T47D (cell line): ENCODE results near the gene RAB24.

Source experiments
- DNase-seq, 2 experiments: peaks; one replicate each; pipeline versions ENCODE4 v3.0.0 to v3.0.0-alpha.2; 2011 to 2012; ENCODE audit warnings: low read depth in 1 of 2, low spot score in 1 of 2
- JUND ChIP-seq: IDR thresholded peaks from 2 replicates; pipeline ENCODE4 v1.6.1; 2012; ENCODE audit warnings: low read depth
- in situ Hi-C: cut with HindIII; loops from 2 replicates; pipeline ENCODE4 v1.10.0; 2016; ENCODE audit warnings: low sequenced_read_pairs, low pct_unique_long_range_greater_than_20kb

RAB24 gene

DNA sequence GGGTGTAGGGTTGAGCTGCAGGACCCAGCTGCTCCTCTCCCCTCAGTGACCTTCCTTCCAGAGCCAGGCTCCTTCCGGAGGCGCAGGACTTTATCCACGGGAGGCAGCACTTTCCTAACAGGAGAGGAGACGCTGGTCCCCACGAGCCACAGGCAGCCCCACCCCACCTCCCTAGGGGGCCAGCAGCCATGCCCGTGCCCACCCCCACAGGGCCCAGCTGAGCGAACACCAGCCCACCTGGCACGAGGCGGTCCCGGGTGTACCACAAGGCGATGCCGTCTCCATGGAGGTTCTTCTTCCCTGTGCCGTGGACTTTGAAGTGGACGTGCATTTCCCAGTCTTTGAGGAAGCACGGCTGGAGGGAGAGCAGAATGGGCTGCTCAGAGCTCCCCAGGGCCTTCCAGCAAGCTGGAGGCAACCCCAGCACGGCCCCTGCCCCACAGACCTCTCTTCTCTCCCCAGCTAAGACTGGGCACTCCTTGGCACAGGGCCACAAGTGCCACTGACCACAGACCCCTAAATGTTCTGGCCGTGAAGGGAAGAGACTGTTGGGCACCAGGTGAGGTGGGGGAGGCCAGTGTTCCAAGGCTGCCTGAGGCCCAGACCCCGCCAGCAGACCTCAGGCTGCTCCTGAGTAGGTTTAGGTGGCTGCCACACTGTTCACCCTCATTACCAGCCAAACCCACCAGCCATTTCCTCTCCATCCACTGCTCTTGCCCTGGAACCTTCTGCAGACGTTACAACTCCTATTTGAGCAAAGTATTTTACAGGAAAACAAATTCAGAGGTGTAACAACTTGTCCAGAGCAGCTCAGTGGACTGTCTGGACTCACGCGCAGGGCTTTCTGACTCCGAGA is 35.0 kb upstream of the RAB24 start:
- in situ Hi-C loops = no loop called here
- no peak for DNase-seq
- TF ChIP-seq JUND = no peak

DNA sequence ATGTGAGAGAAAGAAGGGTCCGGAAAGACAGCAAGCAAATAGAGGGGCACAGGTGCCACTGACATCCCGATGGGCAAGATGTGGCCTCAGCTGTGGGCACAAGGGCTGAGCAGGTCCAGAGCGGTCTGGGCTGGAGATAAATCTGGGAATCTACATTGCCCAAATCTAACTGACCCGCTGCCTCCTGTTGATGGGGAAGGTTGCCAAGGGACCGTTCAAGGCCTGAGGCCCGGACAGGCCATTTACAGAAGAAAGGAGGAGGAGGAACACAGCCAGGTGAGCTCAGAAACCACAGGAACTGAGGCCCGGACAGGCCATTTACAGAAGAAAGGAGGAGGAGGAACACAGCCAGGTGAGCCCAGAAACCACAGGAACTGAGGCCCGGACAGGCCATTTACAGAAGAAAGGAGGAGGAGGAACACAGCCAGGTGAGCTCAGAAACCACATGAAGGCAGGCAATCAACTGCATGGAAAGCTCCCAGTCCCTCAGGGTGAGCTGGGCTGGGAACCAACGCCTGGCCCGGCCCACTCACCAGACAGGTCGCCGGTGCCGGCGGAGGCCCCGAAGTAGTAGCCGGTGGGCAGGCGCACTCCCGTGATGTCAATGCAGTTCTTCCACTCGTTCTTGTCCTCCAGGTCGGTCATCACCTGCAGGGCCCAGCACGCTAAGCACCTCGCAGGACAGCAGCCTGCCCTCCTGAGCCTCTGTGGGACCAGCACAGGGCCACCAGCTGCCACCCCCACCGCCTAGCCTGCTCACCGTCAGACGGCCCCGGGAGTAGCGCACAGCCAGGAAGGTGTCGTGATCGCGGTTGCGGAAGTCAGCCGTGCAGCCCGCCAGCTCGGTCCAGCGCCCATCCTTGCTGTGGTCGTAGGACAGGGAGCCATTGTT is 33.3 kb upstream of the RAB24 start:
- no peak for TF ChIP-seq JUND
- DNase-seq = peak in 1 of 2 experiments; percentile 18
- in situ Hi-C loops = no loop called here

DNA sequence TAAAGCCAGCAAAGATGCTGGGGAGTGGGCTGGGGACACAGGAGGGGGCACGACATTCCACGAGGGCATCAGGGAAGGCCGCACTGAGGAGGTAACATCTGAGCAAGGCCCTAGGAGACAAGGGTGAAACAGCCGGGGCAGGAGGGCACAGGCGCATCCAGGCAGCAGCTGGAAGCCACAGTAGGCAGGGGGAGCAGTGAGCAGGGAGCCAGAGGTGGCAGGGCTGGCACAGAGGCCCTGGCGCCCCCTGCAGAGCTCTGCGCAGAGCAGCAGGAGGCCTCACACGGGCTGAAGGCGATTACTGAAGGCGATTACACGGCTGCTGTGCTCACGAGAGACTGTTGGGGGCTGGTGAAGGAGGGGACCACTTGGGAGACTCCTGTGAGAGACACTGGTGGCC is 32.6 kb upstream of the RAB24 start:
- in situ Hi-C loops = no loop called here
- peak in 1 of 2 experiments; percentile 51 for DNase-seq
- TF ChIP-seq JUND = no peak

DNA sequence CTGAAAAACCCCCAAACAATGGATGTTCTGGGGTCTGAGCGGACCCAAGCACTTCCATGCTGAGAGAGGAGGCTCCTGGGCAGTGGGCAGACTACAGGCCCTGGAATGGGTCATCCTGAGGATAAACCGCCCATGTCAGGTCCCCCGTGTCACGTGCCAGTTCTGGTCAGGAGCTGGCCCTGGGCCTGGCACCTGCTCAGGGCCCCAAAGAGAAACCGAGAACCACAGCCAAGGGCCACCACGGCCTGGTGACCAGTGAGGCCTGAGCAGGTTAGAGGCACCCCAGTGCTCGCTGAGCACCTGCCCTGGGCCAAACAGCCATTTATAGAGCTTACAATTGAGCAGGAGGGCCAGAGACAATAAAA is 32.2 kb upstream of the RAB24 start:
- TF ChIP-seq JUND = no peak
- in situ Hi-C loops = no loop called here
- no peak for DNase-seq

DNA sequence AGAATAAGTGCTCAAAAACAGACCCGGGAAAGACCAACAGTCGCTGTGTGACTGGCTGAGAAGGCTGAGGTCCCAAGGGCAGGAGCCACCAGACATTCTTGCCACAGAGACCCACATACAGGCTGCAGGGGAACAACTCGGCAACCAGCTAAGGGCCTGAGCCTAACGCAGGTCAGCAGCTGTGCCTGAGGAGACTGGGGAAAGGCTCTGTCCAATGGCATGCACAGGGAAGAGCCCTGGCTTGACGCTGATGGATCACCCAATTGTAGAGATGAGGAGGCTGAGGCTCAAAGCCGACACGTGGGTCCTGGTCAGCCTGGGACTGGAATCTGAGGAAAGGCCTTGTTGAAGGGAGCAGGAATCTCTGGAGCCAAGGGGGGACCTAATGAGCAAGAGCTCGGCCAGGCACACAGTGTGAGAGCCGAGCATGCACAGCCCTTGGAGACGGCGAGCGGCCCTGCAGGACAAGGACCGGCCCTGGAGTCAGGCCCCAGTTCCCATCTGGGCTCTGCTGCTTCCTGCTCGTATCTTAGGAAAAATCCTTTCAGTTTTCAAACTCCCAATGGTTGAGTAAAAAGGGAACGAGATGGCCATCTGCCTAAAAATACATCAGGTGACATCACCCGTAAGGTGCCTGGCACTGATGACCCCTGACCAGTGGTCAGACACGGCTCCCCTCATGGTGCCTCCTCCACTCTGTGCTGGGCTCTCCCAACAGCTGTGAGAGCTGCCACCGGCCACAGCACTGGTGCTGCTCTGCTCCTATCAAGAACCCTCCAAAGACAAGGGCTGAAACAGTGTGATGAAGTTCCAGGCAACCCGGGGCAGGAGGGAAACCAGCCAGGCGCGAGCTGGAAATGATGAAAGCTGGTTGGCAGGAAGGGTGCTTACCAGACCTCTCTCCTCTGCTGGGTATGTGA is 31.5 kb upstream of the RAB24 start:
- TF ChIP-seq JUND = no peak
- in situ Hi-C loops = no loop called here

DNA sequence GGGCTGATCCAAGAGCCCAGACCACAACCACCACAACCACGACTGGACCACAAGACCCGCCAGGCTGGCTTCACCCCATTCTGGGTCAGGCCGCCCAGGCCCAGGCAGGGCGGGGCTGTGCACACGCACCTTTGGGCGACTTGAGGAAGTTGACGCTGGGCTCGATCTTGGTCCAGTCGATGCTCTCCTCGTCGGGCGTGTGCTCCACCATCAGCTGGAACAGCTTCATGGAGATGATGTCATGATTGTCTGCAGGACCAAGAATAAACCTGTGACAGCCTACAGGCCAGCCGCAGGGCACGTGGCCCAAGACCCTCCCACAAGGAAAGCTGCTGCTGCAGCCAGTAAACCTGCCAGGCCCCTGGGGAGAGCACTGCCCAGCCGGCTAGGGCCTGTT is 30.6 kb upstream of the RAB24 start:
- in situ Hi-C loops = no loop called here
- DNase-seq = no peak
- TF ChIP-seq JUND = no peak

More for the DNA sequence above, 31.5 kb upstream of the RAB24 start:
- DNase-seq = no peak

DNA sequence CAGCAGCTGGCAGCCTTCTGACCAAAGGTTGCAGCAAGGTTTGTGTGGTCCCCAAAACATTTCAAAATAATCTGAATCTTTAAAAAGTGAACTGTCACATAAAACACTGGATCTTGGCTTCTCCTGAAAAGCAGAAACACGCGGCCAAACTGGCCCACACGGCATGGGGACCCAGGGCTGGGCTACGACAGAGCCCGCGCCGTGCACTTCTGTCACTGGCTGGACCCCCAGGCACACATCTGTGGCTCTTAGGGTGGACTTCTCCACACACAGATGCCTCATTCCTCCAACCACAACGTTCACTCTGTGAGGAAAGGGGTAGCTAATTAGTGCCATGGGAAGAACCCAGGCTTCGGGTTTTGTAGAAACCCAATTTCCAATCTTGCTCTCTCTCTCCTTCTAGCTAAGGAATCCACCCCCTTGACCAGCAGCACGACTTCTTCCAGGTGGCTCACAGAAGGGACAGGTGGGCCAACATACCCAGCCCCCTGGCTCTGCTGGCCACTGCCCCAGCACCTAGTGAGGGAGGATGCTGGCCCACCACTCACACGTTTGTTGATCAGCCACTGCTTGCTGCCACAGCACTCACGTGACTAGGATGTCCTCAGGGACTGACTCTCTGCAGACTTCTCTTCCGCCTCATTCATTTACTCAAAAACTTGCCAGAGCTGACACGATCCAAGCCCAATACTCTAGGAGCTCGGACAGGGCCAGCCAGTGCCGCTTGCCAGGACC is 30.1 kb upstream of the RAB24 start:
- in situ Hi-C loops = no loop called here
- DNase-seq = no peak
- TF ChIP-seq JUND = no peak

DNA sequence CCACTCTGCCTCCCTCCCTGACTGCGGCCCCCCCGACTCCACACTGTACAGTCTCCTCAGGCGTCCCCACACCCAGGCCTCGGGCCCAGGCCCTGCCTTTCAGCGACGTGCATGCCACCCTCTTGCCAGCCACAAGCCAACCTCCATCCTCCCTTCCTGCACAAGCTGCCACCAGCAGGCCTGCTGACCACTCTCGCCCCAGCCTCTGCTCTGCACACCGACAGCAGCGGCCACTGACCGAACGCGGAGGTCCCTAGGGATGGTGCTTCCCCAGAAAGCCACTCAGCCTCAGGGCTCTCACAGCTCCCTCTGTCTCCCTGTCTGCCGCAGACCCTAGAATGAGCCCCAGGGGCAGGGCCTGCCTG is 29.4 kb upstream of the RAB24 start:
- no peak for TF ChIP-seq JUND
- DNase-seq = no peak
- in situ Hi-C loops = no loop called here

DNA sequence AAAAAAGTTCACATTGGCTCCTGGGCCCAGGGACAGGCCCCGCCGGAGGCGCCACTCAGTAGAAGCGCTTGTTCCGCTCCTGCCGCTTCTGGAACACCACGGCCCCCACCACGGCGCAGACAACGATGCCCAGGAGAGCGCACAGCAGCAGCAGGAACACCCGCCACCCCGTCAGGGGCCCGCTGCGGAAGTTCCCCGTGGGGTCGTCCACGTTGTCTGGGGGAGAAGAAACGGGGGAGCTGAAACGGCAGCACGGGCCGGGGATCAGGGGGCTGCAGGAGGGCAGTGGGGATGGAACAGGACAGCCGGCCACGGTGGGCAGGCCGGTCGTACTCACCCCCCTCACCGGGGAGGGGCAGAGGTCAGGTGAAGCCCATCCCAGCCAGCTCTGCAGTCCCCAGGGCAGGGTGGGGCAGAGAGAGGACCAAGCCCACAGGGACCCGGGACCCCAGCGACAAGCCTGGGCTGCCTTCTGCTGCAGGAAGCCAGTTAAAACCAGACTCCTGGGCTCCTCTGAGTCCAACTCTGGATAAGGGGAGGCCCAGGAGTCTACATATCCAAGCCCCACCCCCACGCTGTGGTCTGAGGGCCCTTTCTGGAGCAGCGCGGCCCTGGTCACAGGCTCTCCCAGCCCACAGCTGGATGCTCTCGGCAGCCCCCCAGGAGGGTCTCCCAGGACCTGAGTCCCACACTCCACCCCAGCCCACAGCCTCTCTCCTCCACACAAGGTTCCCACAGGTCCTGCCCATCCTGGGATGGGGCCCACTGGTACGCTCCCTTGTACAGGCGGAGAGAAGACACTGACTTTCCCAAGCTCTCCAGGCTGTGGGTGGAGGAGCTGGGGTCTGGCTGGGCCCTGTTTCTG is 28.7 kb upstream of the RAB24 start:
- TF ChIP-seq JUND = no peak
- in situ Hi-C loops = no loop called here
- DNase-seq = no peak

DNA sequence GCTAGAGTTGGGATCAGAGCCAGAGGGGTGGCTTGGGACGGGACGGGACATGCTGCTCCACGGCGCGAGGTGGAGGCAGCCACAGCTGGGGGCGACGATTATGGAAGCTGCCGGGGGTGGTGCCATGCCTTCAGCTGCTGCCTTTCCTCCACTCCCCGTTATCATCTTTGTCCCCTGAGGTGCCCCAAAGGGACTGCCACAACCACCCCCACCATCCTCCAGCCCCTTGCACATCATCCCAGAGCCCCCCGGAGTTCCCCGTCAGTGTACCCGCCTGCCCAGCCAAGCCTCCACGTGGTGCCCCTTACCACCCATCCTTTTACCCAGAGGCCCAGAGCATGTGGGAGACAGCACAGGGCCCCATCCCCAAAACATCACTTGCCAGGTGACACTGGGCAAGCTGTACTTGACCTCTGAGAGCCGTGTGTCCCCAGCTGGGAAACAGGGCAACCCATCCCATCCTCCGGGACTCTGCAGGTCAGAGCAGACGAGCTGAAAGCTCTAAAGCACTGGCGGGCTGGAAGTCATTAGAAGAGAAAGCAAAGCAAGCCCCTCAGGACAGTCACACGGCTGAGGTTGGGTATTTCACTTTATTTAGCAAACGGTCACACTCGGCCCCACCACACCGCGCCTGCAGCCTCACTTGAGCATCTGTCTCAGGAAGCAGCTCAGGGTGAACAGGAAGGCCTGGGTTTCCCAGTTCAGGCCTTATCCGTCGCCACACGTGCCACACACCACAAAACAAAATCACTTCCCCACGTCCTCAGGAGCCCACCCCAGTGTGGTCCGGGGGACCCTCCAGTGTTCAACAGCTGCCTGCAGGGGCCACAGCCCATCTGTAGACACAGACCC is 27.7 kb upstream of the RAB24 start:
- DNase-seq = no peak
- no peak for TF ChIP-seq JUND
- in situ Hi-C loops = no loop called here
